NCI-H2029 (cell line): ENCODE data around the gene REM2.

ENCODE experiments used
- DNase-seq: peaks from one replicate; lab custom pipeline; 2025; lab: John Stamatoyannopoulos, UW

Gene REM2

GRCh38 chr14:22875003-22875747 is 7.8 kb upstream of the REM2 start:
- no peak for DNase-seq

DNA sequence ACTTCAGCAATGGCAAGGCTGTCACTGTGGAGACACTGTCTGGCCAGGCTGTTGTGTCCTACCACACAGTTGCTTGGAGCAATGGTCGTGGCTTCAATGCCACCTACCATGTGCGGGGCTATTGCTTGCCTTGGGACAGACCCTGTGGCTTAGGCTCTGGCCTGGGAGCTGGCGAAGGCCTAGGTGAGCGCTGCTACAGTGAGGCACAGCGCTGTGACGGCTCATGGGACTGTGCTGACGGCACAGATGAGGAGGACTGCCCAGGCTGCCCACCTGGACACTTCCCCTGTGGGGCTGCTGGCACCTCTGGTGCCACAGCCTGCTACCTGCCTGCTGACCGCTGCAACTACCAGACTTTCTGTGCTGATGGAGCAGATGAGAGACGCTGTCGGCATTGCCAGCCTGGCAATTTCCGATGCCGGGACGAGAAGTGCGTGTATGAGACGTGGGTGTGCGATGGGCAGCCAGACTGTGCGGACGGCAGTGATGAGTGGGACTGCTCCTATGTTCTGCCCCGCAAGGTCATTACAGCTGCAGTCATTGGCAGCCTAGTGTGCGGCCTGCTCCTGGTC is 7.2 kb upstream of the REM2 start:
- no peak for DNase-seq

- DNase-seq = no peak
These were observed 6.0 kb upstream of the REM2 start for GRCh38 chr14:22877000-22877501.

GRCh38 chr14:22878271-22879246 is 4.5 kb upstream of the REM2 start:
- DNase-seq = no peak

DNA sequence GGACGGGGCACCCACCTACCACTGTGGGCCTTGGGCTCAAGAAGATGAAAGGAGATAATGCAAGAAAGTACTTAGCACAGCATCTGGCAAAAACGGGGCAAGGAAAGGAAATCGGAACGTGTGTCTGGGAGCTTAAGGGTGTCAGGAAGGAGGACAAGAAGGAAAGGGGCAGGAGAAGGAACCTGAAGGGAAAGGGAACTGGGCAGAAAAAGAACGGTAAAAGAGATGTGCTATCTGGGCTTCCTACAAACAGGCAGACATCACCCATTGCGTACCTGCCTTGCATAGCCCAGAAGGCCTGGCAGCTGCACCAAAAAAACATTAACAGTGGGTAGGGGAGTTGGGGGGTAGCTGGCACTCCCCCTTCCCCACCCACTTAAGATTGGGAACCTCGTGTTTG is 958 bp upstream of the REM2 start:
- DNase-seq = no peak

- DNase-seq = peak; percentile 99
These were observed 371 bp upstream of the REM2 start for GRCh38 chr14:22882529-22883172.

GRCh38 chr14:22884076-22884737 is 1.2 kb downstream of the REM2 start:
- DNase-seq = no peak

- no peak for DNase-seq
These were observed 1.9 kb downstream of the REM2 start for GRCh38 chr14:22884738-22885523.

DNA sequence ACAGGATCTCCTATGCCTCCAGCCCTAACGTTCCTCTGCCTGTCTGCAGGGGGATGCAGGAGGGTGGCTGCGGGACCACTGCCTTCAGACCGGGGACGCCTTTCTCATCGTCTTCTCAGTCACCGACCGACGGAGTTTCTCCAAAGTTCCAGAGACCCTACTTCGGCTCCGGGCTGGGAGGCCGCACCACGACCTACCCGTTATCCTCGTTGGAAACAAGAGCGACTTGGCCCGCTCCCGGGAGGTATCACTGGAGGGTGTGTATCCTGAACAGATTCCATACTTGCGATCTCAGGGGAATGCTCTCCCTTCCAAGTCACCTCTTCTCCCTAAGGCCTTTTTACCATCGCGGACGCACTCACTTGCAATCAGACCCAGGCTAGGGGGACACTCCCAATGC is 3.0 kb downstream of the REM2 start:
- no peak for DNase-seq

DNA sequence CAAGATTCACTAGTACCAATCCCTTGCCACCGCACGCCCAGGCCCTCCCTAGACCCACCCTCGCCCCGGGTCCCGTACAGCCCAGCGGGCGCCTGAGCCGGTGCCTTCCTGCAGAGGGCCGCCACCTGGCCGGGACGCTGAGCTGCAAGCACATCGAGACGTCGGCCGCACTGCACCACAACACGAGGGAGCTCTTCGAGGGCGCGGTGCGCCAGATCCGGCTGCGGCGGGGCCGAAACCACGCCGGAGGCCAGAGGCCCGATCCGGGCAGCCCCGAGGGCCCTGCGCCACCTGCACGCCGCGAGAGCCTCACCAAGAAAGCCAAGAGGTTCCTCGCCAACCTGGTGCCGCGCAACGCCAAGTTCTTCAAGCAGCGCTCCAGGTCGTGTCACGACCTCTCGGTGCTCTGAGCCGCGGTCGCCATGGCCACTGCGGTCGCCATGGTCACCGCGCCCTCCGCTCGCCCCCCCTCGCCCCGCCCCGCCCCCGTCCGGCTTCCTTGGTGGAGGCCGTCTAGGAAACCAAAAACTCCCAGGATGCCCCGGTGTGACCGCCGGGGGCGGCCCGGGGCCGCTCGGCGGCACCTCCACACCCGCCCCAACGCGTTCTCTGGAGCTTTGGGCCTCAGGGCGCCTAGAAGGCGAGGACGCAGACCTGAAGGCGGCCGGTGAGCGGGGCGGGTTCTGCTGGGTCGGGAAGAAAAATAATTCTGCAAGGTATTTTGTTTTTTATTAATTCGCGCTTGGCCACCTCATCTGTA is 3.7 kb downstream of the REM2 start:
- DNase-seq = peak; percentile 100

- DNase-seq = peak; percentile 100
These were observed 4.4 kb downstream of the REM2 start for GRCh38 chr14:22887260-22887989.

- no peak for DNase-seq
These were observed 5.0 kb downstream of the REM2 start for GRCh38 chr14:22887990-22888378.

DNA sequence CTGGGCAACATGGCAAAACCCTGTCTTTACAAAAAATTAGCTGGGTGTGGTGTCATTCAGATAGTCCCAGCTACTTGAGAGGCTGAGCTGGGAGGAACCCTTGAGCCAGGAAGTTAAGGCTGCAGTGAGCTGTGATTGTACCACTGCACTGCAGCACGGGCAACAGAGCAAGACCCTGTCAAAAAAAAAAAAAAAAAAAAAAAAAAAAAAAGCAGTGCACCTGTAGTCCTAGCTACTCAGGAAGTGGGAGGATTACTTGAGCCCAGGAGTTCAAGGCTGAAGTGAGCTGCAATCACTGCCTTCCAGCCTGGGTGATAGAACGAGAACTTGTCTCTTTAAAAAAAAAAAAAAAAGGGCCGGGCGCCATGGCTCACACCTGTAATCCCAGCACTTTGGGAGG is 5.6 kb downstream of the REM2 start:
- no peak for DNase-seq

DNA sequence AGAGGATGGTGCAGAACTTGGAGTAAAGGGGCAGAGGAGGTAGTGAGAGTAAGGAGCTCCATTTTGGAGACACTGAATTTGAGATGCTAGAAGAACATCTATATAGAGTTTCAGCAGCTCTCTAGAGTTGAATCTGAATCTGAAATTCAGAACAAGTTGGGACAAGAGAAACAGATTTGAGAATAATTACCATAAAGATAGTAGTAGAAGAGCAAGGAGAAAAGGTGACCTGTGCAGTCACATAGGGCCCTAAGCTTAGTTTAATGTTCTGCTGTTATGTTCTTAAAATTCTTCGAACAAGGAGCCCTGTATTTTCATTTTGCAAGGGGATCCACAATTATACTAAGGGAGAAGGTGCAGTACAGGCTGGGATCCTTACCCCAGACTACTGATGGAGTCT is 7.4 kb downstream of the REM2 start:
- DNase-seq = no peak

GRCh38 chr14:22892488-22892887 is 9.5 kb downstream of the REM2 start:
- no peak for DNase-seq

DNA sequence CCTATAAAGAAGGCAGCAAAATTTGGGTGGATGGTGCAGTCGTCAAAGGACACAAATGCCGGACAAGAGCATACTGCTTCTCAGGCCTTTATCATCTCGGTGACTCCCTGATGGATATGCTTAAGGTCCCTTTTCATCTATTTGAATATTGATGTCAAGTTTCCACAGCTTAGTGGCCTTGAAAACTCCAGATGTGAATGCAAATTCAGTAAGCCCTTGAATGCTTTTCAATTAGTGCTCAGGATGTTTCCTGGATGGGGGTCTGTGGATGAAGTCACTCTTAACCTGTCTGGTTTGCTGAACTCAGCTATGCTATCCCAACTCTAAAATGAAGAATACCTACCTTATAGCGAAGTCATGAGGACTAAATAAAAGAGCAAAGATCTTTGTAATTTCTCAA is 10.7 kb downstream of the REM2 start:
- DNase-seq = no peak

- no peak for DNase-seq
These were observed 12.4 kb downstream of the REM2 start for GRCh38 chr14:22895402-22895801.

DNA sequence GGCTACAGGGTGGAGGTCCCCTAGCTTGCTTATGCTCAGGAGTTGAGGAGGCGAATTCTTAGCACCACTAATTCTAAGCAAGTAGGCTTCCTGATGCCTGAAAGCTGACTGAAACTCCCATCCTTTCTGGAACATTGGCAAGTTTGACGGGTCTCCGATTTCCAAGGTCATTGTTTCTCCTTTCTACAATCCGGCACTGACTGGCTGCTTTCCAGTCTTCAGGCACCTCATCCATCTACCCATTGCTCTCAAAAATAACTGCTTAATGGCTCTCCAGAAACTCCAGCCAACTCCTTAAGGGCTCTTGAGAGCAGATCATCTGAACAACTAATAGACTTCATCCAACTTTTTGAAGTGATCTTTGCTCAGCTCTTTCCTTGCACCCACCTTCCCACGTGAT is 13.3 kb downstream of the REM2 start:
- DNase-seq = no peak

DNA sequence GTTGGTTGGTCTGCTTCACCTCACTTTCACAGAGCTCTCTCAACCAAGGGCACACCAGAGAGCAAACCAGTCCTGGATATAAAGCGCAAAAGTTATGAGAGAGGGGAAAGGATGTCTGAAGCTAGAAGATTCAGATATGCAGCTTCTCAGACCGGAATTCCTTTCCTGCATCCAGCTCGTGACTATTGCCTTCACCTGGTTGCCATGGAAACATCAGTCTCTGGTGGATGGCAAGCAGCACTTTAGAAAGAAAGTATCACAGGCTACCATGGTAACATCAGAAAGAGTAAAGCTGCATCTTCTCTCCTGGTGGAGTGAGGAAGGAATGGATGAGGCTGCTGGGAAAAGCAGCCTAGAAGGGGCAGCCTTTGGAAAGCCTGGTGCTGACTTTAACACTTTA is 13.7 kb downstream of the REM2 start:
- DNase-seq = peak; percentile 49
